ENCODE measurements around the gene SHISAL2A.

SHISAL2A gene

DNA sequence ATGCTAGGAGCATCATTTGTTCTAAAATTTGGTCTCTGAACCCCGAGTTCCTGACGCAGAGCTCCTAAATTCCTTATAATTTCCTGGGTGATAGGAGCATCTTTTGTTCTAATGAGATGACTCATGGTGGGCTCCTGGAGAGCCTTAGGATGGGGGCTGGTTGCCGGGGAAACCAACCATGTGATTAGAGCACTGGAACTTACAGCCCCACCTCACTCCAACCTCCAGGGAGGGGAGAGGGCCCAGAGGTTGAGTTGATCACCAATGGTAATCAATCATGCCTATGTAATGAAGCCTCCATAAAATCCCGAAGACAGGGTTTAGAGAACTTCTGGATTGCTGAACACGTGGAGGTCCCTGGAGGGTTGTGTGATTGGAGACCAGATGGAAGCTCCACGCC lies 7.7 kb downstream of the SHISAL2A start:
- H3K4me3 ChIP-seq = no peak overlapping the region
- TF ChIP-seq, protein P1, sequence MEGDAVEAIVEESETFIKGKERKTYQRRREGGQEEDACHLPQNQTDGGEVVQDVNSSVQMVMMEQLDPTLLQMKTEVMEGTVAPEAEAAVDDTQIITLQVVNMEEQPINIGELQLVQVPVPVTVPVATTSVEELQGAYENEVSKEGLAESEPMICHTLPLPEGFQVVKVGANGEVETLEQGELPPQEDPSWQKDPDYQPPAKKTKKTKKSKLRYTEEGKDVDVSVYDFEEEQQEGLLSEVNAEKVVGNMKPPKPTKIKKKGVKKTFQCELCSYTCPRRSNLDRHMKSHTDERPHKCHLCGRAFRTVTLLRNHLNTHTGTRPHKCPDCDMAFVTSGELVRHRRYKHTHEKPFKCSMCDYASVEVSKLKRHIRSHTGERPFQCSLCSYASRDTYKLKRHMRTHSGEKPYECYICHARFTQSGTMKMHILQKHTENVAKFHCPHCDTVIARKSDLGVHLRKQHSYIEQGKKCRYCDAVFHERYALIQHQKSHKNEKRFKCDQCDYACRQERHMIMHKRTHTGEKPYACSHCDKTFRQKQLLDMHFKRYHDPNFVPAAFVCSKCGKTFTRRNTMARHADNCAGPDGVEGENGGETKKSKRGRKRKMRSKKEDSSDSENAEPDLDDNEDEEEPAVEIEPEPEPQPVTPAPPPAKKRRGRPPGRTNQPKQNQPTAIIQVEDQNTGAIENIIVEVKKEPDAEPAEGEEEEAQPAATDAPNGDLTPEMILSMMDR (IDR thresholded peaks at IDR 0.05) = no peak
- H3K27ac ChIP-seq = no peak overlapping the region

DNA sequence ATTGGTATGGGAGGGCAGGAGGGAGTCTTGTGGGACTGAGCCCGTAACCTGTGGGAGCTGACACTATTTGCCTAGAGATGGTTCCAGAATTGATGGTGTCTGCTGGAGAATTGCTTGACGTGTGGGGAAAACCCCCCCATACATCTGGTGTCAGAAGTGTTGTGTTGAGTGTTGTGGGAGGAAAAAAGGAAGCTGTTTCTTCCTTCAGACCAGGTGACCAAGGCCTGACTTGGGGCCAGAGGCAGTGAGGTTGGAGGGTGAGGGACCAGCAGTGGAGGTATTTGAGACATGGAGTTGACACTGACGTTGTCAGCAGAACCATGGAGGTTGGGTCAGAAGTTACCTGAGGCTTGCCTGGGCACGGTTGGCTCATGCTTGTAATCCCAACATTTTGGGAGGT lies 8.3 kb downstream of the SHISAL2A start:
- TF ChIP-seq, protein P1 (IDR thresholded peaks at IDR 0.05) = no peak
- no peak overlapping the region for H3K4me3 ChIP-seq
- H3K27ac ChIP-seq = no peak overlapping the region
- DNase-seq (ENCODE audit: low spot score) = no peak

More for the DNA sequence above, 7.7 kb downstream of the SHISAL2A start:
- no peak for DNase-seq (ENCODE audit: low spot score)

DNA sequence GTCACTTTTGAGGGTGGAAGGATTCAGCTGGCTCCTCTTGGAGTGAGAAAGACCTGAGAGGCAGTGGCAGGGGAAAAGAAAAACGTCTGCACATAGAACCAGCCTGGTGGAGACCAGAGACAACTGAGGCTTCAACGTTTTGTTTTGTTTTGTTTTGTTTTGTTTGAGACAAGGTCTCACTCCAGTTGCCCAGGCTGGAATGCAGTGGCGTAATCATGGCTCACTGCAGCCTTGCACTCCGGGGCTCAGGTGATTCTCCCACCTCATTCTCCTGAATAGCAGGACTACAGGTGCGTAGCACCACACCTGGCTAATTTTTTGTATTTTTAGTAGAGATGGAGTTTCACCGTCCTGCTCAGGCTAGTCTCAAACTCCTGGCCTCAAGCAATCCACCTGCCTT lies 12.3 kb downstream of the SHISAL2A start:
- H3K4me3 ChIP-seq = no peak overlapping the region

DNA sequence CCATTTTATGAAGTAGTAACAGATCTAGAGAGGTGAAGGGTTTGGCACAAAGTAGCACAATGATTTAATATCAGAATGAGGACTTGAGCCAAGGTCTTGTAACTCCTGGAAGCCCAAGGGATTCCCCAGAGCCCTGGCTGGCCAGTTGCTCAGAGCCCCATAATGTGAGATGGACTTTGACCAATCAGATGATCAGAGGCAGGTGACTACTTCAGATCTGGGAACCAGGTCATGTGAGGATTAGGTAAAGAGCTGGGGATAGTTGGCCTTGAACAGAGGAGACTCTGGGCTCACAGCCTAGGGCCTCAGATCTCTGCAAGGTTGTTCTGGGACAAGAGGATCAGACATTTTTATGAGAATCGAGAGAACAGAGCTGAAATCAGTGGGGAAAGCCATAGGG lies 18.9 kb downstream of the SHISAL2A start:
- Histone ChIP-seq H3K27ac (no peak overlapping the region), H3K4me3 (no peak overlapping the region)
- TF ChIP-seq, protein P1 (IDR thresholded peaks at IDR 0.05) = no peak
- DNase-seq (ENCODE audit: low spot score) = no peak

More for the DNA sequence above, 12.3 kb downstream of the SHISAL2A start:
- TF ChIP-seq, protein P1 (IDR thresholded peaks at IDR 0.05) = no peak
- DNase-seq (ENCODE audit: low spot score) = no peak
- no peak overlapping the region for H3K27ac ChIP-seq

DNA sequence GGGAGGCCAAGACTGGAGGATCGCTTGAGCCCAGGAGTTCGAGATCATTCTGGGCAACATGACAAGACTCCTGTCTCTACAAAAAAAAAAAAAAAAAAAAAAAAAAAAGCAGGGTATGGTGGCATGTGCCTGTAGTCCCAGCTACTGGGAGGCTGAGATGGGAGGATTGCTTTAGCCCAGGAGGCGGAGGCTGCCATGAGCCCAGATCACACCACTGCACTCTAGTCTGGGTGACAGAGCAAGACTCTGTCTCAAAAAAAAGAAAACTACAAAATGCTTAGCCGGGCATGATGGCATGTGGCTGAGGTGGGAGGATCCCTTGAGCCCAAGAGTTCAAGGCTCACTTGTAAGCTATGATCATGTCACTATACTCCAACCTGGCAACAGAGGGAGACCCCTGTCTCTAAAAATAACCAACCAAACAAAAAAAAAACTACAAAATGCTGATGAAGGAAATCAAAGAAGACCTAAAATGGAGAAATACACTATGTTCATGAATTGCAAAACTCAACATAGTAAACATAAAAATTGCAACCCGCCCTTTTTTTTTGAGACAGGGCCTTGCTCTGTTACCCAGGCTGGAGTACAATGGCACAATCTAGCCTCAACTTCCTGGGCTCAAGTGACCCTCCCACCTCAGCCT lies 20.4 kb downstream of the SHISAL2A start:
- DNase-seq (ENCODE audit: low spot score) = no peak
- no peak overlapping the region for H3K27ac ChIP-seq
- no peak overlapping the region for H3K4me3 ChIP-seq
- TF ChIP-seq, protein P1 (IDR thresholded peaks at IDR 0.05) = no peak

DNA sequence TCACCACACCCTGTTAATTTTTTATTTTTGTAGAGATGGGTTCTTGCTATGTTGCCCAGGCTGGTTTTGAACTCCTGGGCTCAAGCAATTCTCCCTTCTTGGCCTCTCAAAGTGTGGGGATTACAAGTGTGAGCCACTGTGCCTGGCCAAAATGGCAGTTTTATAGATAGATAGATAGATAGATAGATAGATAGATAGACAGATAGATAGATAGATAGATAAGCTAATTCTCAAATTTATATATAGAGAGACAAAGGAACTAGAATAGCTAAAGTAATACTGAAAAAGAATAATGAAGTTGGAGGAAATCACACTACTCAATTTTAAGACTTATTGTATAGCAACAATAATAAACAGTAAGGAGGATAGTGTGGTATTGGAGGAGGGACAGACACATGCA lies 21.1 kb downstream of the SHISAL2A start:
- DNase-seq (ENCODE audit: low spot score) = no peak
- TF ChIP-seq, protein P1 (IDR thresholded peaks at IDR 0.05) = no peak
- Histone ChIP-seq H3K27ac (no peak overlapping the region), H3K4me3 (no peak overlapping the region)

DNA sequence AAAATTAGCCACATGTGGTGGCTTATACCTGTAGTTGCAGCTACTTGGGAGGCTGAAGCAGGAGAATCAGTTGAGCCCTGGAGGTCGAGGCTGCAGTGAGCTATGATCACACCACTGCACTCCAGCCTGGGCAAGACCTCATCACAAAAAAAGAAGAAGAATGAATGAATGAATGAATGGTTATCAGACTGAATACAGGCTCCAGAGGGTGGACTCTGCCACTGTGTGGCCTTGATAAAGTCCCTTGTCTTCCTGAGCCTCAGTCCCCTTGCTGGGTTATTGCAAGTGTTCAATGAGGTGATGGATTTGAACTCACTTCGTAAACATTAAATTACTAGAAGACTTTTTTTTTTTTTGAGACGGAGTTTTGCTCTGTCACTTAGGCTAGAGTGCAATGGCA lies 24.7 kb downstream of the SHISAL2A start:
- Histone ChIP-seq H3K4me3 (no peak overlapping the region), H3K27ac (no peak overlapping the region)
- DNase-seq (ENCODE audit: low spot score) = no peak
- TF ChIP-seq, protein P1 (IDR thresholded peaks at IDR 0.05) = no peak
